ENCODE results near the gene CALN1.
"Not testable (repeated sequence)": the region's sequence is repeated elsewhere in the genome, so short reads cannot be mapped to it uniquely, and the experiment has no call there.

The CALN1 gene

DNA sequence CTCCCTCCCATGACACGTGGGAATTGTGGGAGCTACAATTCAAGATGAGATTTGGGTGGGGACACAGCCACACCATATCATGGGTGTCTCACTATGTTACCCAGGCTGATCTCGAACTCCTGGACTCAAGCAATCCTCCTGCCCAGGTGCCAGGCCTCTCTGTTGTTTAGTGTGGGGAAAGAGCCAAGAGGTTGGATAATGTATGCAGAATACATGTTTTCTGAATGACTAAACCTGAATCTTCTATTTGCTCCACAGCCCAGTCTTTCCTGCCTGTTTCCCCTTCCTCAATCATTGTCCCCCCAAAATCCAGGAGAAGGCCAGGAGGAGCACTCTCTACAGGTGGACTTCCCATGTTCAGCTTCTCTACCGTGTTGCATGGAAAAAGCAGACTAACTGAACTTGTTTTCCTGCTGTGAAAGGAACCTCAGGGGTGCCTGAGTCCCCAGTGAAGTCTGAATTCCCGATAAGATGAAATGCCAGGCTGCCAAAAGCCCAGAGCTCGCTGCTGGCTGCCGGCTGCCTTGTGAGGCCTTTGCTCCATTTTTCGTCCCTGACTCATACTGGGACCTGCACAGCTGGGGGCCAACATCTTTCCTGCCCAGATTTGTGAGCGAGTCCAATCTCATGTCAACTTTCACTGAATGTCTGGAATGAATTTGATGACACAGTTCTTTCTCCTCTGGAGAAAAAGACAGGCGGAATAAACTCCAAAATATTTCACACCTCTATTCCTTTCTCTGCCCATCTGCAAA is 588.0 kb downstream of the CALN1 start:
- in situ Hi-C loops (cut with MboI; ENCODE audit: low sequenced_read_pairs) = no loop called here

DNA sequence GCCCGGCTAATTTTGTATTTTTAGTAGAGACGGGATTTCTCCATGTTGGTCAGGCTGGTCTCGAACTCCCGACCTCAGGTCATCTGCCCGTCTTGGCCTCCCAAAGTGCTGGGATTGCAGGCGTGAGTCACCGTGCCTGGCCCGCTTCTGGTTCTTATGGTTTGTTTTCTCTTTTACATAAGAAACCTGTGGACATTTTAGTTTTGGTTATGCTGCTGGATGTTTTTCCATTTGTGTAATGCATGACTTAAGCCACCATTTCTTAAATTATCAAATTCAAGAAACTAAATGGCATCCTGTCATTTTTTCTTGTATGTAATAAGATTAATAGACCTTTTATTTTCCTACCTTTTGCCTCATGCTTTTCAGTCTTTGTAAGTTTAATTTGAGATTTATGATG is 589.7 kb downstream of the CALN1 start:
- in situ Hi-C loops (cut with MboI; ENCODE audit: low sequenced_read_pairs) = not testable (repeated sequence)

DNA sequence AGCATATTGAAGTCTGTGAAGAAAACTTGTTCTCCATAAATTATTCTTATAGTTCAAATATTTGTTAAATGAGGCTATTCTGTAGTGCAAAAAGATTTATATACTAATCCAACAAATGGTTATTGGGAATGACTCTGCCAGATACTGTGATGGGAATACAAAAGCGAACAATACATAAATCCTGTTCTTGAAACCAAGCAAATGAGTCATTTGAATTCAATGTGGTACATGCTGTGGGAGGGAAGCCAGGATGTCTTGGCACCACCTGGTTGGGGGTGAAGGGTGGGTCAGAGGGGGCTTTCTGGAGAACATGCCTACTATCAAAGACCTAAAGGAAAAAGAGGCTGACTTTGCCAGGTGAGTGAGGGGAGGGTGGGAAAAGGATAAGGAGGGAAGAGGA is 594.2 kb downstream of the CALN1 start:
- in situ Hi-C loops (cut with MboI; ENCODE audit: low sequenced_read_pairs) = no loop called here

DNA sequence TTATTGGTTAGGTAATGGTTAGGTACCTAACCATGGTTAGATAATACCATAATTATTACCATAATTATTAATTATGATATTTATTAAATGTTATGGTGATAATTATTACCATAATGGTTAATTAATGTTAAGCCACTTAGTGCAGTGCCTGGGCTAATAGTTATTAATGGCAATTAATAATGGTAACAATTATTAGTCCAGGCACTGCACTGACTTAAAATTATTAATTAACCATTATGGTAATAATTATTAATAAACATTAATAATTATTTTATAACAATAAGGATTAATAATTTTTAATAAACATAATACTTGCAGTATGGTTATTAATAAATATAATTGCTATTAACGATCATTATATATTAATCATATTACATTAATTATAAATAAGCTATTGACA is 604.0 kb downstream of the CALN1 start:
- in situ Hi-C loops (cut with MboI; ENCODE audit: low sequenced_read_pairs) = no loop called here

DNA sequence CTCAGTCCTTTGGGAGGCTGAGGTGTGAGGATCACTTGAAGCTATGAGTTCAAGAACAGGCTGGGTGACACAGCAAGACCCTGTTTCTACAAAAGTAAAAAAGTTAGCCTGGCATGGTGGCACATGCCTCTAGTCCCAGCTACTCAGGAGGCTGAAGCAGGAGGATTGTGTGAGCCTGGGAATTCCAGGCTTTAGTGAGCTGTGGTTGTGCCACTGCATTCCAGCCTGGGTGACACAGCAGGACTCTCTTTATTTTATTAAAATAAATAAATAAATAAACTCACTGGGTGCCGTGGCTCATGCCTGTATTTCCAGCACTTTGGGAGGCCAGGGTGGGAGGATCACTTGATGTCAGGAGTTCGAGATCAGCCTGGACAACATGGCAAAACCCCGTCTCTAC is 607.9 kb downstream of the CALN1 start:
- in situ Hi-C loops (cut with MboI; ENCODE audit: low sequenced_read_pairs) = no loop called here

DNA sequence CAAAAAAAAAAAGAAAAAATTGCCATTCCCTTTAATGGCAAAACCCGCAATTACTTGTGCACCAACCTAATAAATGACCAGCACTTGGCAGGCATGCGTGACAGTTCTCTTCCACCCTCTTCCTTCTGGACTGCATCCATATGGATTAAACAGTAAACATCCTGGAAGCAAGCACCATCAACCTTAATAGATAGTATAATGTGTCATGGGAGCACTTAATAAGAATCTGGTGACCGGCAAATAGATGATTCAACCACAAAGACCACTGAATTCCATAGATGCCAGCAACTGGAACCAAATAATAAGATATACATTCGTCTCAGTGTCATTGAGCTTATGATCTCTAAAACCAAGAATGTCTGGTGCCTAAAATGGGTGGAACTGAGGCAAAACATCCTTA is 610.2 kb downstream of the CALN1 start:
- in situ Hi-C loops (cut with MboI; ENCODE audit: low sequenced_read_pairs) = no loop called here

DNA sequence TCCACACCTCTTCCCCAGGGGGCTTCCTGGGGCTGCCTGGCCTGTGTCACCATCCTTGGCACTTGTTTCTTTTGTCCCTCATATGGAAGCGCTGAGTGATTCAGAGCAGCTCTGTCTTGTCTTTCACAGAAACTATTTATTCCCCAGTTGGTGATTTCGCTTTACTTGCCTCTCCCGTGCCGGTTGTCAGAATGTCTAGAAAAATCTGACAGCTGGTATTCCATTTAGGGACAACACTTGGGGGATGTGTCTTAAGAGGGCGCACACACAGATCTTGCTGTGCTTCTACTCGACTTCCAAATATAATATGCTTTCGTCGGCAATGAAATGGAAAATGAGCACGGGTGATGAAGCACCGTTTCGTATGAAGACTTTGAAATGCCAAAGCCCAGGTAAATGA is 611.8 kb downstream of the CALN1 start:
- in situ Hi-C loops (cut with MboI; ENCODE audit: low sequenced_read_pairs) = no loop called here

DNA sequence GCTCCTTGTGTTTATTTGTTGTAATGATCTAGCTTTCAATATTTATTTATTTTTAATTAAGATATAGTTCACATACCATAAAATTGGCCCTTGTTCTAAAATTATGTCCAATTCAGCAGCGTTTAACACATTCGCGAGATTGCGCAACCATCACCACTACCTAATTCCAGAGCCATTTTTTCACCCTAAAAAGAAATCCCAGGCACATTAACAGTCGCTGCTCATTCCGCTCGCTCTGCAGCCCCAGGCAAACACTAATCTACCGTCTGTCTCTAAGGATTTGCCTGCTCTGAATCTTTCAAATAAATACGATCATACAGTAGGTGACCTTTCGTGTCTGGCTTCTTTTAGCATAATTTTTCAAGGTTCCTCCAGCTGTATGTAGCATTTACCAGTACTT is 616.7 kb downstream of the CALN1 start:
- in situ Hi-C loops (cut with MboI; ENCODE audit: low sequenced_read_pairs) = no loop called here

DNA sequence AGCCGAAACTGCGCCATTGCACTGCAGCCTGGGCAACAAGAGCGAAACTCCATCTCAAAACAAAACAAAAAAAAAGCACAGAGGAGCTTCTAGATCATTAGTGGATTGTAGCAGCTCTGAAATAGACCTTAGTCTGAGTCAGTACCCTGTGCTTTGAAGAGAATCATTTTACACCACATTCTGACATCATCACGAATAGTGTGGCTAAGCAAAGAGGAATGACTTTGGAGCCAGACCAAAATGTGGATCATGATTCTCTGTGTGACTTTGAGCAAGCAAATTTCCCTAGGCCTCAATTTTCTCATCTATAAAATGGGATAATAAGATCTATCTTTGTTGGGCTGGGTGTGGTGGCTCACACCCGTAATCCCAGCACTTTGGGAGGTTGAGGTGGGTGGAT is 618.9 kb downstream of the CALN1 start:
- in situ Hi-C loops (cut with MboI; ENCODE audit: low sequenced_read_pairs) = no loop called here

DNA sequence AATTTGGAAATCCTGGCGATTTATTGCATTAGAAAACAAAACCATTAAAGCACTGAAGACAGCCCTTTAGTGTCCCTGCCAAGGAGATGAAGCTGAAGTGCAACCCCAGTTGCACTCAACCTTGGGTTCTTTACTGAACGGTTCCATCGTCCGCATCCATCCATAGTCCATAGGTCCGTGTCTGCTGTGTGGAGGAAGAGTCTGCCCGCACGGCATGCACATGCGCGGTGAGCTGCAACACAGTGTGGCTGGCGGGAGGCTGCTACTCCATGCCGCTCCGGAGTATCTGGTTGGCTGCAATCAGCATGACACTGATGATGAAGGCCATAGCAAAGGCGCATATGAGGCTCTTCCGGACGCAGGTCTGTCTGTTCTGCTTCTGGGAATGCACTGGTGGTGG is 624.6 kb downstream of the CALN1 start:
- in situ Hi-C loops (cut with MboI; ENCODE audit: low sequenced_read_pairs) = no loop called here

DNA sequence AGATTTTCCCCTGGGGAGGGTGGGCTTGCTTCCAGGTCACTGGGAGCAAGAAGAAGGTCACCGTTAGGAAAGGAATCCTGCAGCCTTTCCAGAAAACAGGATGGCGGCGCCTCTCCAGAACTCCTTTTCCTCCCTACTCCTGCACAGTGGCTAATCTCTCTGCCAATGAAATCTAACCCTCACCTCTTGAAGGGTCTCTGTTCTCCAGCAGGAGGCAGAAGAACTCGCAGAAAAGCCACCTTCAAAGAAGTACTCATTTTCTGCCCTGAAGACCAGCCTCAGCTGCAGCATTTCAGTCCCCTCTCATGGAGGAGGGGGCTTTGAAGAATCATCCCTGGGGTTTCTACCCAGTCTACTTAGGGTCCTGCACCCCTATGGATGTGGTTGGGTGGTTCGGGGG is 626.9 kb downstream of the CALN1 start:
- in situ Hi-C loops (cut with MboI; ENCODE audit: low sequenced_read_pairs) = no loop called here

DNA sequence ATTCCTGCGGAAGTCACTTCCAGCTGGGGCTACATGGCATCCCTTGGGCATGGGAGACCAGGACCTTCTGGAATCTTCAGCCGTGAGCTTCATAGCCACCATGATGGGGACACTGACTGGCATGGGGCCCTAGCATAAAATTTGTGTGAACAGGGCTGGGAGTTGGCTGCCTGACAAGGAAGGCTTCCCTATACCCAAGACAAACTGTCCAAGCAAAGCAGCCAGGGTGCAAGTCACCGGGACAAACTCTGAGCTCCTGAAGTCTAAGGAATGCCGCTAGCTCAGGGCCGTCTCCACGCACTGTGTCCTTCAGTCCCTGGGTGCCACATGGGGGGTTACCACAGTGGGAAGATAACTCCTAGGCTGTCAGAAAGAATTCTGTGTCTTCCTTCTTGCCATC is 627.4 kb downstream of the CALN1 start:
- in situ Hi-C loops (cut with MboI; ENCODE audit: low sequenced_read_pairs) = no loop called here

DNA sequence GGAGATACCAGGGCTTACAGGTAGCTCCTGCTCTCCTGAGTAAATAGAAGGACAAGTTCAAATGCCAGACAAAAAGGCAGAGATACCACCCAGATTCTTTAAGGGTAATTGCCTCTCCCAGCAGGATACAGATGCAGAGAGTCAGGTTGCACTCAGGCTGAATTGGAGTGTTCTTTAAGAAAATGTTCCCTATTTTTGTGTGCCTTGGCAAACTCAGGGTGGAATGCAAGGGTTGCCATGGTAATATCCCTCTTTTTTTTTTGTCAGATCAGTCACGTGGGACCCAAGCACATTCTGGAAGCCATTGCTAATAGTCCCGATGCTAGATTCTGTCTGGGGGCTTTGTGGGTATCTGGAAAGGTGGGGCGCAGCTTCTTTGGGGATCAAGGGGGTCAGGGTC is 628.0 kb downstream of the CALN1 start:
- in situ Hi-C loops (cut with MboI; ENCODE audit: low sequenced_read_pairs) = no loop called here

DNA sequence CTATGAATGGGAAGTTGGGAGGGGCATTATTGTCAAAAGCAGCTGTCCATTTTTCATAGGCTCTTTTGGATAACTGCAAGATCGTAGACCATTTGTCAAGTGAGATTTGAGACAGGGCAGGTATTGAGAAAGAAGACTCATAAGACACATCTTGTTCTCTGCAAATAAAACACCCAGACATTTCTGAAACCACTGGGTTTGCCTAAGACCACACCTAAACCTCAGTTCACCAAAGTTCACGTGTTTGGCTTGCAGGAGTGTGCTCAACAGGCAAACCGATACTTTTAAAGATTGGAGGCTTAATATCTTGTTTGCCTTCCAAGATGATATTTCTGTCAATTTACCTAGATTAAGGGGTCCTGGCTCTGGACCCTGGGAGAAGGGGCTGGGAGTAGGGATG is 628.4 kb downstream of the CALN1 start:
- in situ Hi-C loops (cut with MboI; ENCODE audit: low sequenced_read_pairs) = no loop called here

DNA sequence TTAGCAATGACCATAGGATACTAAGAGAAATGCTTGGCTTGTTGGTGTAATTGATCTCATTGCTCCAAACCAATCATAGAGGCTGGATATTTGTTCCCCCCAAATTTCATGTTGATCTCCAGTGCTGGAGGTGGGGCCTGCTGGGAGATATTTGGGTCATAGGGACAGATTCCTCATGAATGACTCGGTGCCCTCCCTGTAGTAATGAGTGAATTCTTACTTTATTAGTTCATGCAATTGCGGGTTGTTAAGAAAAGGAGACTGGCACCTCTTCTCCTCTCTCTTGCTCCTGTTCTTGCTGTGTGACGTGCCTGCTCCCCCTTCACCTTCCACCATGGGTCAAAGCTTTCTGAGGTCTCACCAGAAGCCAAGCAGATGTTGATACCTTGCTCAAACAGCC is 630.1 kb downstream of the CALN1 start:
- in situ Hi-C loops (cut with MboI; ENCODE audit: low sequenced_read_pairs) = no loop called here

DNA sequence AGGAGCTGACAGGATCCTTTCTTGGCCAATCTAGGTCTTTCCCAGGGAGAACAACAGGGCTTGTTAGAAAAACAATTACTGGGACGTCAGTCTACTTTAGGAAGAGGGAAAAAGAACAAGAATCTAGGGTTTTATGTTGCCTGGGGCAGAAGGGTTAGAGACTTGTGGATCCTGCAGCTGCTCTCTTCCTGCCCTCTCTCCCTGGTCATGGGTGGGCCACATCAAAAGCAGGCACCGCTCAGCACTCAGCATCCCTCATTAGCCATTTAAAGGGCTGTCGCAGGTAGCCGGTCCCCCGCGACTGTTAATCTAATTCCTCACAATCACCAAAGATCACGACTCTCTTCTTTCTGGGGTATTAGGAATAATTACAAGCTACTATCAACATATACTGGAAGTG is 631.9 kb downstream of the CALN1 start:
- in situ Hi-C loops (cut with MboI; ENCODE audit: low sequenced_read_pairs) = no loop called here

DNA sequence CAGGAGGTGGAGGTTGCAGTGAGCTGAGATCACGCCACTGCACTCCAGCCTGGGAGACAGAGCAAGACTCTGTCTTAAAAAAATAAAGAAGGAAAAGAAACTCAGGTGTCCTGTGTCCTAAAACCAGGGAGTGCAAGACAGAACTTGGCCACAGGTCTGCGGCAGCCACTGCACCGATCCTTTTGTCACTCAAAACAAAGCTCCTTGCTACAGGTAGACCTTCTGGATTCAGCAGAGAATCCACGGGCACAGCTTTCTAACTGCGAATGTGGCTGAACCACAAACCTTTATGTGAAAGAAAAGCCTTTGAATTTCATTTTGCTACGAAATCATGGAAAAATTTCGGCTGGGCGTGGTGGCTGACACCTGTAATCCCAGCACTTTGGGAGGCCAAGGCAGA is 634.9 kb downstream of the CALN1 start:
- in situ Hi-C loops (cut with MboI; ENCODE audit: low sequenced_read_pairs) = no loop called here

DNA sequence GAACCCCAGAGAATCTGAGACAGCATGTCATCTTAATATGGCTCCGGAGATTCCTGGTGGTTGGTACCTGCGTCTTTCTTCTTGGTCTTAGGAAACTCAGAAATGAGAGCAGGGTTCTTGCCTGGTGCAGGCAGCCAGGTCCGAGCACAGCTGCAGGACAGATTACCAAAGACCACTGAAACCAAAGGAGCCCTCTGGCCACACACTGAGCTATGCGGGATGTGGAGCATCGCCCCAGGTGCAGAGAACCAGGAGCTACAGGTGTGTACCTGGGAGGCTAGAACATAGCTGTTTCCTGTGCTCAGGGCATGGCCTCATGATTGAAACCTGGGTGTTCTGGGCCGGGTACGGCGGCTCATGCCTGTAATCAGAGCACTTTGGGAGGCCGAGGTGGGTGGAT is 635.4 kb downstream of the CALN1 start:
- in situ Hi-C loops (cut with MboI; ENCODE audit: low sequenced_read_pairs) = no loop called here

DNA sequence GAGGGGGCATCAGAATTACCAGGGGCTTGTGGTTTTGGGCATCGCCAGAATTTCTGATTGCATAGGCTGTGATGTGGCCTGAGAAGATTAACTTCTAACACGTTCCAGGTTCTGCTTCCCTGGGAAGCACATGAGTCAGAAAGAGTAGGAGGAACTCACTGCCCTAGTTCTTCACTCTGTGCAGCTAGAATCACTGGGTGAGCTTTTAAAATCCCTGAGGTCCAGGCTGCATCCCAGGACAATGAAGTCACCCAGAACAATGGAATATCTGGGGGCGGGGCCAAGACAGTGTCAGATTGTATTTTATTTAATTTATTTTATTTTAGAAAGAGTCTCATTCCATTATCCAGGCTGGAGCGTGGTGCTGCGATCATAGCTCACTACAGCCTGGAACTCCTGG is 636.5 kb downstream of the CALN1 start:
- in situ Hi-C loops (cut with MboI; ENCODE audit: low sequenced_read_pairs) = no loop called here

DNA sequence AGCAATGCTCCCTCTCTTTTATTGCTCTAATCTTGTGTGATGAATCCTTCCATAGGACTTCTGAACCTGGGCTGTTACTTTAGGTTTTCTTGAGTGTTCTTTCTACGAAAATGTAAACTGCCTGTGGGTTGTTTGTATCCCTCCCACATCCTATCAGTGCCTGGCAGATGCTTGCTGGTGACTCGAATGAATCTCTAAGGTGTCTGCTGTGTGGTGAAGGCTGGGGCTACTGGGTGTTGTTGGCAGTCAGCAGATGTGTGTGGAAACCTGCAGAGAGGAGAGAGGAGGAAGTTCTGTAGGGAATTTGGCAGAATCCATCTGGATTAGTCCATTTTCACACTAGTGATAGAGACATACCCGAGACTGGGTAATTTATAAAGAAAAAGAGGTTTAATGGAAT is 639.4 kb downstream of the CALN1 start:
- in situ Hi-C loops (cut with MboI; ENCODE audit: low sequenced_read_pairs) = no loop called here

DNA sequence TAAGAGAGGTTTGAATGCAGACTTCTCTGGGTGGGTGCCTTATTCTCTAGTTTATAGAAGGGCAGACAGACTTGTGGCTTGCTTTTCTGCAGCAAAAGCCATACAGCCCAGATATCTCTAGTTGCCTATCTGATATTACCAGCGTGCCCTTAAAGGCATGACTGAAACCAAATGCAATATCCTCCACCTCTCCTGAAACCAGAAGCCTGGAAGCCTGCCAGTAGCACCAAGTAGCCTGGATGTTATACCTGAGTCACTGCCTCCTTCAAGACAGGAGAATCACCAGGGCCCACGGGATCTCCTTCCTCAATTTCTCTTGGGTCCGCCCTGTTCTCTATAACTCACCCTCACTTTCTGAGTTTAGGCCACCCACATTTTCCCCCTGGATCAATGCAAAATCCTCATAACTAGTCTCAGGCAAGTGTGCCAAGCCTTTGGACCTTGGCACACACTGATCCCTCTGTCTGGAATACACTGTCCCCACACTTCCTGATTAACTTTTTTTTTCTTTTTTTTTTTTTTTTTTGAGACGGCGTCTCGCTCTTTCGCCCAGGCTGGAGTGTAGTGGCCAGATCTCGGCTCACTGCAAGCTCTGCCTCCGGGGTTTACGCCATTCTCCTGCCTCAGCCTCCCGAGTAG is 641.8 kb downstream of the CALN1 start:
- in situ Hi-C loops (cut with MboI; ENCODE audit: low sequenced_read_pairs) = no loop called here

DNA sequence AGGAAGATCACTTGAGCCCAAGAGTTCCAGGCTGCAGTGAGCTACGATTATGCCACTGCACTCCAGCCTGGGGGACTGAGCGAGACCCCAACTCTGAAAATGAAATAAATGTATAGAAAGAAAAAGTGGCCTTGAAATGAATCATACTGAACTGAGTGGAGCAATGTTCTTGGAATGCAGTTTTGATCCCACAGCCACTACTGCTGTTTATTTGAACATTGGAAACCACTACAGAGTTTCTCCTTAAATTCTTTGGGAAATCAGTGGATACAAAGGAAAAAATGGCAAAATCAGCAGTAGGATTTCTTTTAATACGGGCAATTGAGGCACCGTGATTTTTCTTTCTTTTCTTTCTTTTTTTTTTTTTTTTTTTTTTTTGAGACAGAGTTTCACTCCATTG is 642.8 kb downstream of the CALN1 start:
- in situ Hi-C loops (cut with MboI; ENCODE audit: low sequenced_read_pairs) = no loop called here

DNA sequence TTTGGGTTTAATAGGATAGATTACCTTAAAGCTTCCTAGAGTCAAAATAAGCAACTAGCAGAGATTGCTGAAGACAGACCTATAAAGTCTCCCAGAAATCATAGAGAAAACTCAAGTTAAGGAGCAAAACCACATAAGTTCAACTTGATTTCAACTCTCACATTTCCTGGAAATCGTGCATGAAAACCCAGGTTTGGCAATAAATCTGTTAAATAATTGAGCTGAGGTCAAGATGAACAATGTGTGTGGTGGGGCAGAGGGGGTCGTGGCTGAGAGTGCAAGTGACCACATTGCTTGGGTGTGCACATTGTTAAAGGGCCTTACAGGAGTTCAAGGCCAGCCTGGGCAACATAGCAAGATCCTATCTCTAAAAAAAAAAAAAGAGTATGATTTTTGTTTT is 643.7 kb downstream of the CALN1 start:
- in situ Hi-C loops (cut with MboI; ENCODE audit: low sequenced_read_pairs) = no loop called here
